Peyer's patch (tissue), 4 donors: ENCODE results near the gene ZNF425. TPM values are rescaled to one million over a fixed set of nuclear protein-coding genes. Genes with fewer than 3 reads are reported as not detected.

Source experiments
- DNase-seq, 3 donors: peaks; one replicate each; pipeline ENCODE4 v3.0.0-alpha.2; 2017 to 2019
- H3K27ac ChIP-seq, 4 donors: fragments of 200-600 bp; sonication (generic); one replicate each; pipeline ENCODE4 v1.5.1; 2016 to 2019
- H3K27me3 ChIP-seq, 2 donors: fragments of 200-600 bp; sonication (generic); one replicate each; pipeline ENCODE4 v1.5.1; 2019
- H3K36me3 ChIP-seq, 3 donors: fragments of 200-600 bp; sonication (generic); one replicate each; pipeline ENCODE4 v1.5.1; 2016 to 2019
- H3K4me1 ChIP-seq, 4 donors: fragments of 200-600 bp; sonication (generic); one replicate each; pipeline ENCODE4 v1.5.1; 2016 to 2019
- H3K4me3 ChIP-seq, 4 donors: fragments of 200-600 bp; sonication (generic); 1 replicate in 3 of 4; 2 replicates in 1 of 4; pipeline ENCODE4 v1.5.1; 2016 to 2019; ENCODE audit warnings: mild to moderate bottlenecking in 1 of 4
- H3K9me3 ChIP-seq, 4 donors: fragments of 200-600 bp; sonication (generic); one replicate each; pipeline ENCODE4 v1.5.1; 2016 to 2019; ENCODE audit warnings: mild to moderate bottlenecking in 1 of 4
- POLR2A ChIP-seq, 2 donors: fragments of 450-650 bp; IDR thresholded peaks; one replicate each; pipeline ENCODE4 v1.5.1; 2017; ENCODE audit warnings: antibody characterized with exemption in 2 of 2, mild to moderate bottlenecking in 2 of 2, moderate library complexity in 2 of 2
- total RNA-seq, 4 donors: library from RNA; depleted of rRNA; stranded (reverse); fragments of >200 nt; gene quantifications; one replicate each; pipeline ENCODE4 v1.1.0, GENCODE V29; 2016
- TF ChIP-seq, protein P1 (sequence below), 6 experiments: fragments of 450-650 bp in 4 of 6; fragments of 200-600 bp in 2 of 6; sonication (generic) in 1 of 6; IDR thresholded peaks; one replicate each; pipeline ENCODE4 v1.5.1; 2017 to 2019; ENCODE audit warnings: antibody characterized with exemption in 6 of 6, mild to moderate bottlenecking in 3 of 6, moderate library complexity in 1 of 6

ZNF425 gene
- total RNA-seq, 4 donors from 2014 or later = 0.88 to 2.5 (median 2.0) TPM

DNA sequence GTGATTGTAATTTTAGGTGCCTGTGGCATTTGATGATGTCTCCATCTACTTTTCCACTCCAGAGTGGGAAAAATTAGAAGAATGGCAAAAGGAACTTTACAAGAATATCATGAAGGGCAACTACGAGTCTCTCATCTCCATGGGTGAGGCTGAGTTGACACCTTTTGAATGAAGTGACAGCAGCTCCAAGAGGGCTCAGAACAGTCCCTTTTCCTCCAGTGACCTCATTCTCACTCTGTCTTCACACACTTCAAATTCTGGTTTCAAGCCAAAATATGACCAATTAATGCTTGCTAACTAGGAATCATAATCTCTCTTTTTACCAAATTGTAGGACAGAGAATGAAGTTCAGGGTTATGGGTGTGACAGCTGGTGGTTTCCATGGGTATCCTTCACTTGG is 40.0 kb upstream of the ZNF425 start:
- Histone ChIP-seq H3K36me3 (peaks cover 0 to 64% (median 3%) of the 10 kb centered on the region in 3 donors), H3K27me3 (no peaks in the 10 kb centered on the region), H3K27ac (no peak overlapping the region), H3K9me3 (no peaks in the 10 kb centered on the region), H3K4me3 (no peak overlapping the region), H3K4me1 (no peaks in the 10 kb centered on the region)
- no peak for DNase-seq
- TF ChIP-seq, protein P1, sequence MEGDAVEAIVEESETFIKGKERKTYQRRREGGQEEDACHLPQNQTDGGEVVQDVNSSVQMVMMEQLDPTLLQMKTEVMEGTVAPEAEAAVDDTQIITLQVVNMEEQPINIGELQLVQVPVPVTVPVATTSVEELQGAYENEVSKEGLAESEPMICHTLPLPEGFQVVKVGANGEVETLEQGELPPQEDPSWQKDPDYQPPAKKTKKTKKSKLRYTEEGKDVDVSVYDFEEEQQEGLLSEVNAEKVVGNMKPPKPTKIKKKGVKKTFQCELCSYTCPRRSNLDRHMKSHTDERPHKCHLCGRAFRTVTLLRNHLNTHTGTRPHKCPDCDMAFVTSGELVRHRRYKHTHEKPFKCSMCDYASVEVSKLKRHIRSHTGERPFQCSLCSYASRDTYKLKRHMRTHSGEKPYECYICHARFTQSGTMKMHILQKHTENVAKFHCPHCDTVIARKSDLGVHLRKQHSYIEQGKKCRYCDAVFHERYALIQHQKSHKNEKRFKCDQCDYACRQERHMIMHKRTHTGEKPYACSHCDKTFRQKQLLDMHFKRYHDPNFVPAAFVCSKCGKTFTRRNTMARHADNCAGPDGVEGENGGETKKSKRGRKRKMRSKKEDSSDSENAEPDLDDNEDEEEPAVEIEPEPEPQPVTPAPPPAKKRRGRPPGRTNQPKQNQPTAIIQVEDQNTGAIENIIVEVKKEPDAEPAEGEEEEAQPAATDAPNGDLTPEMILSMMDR (IDR thresholded peaks at IDR 0.05) = no peak
- no peak for TF ChIP-seq POLR2A (IDR thresholded peaks at IDR 0.05)

GRCh38 chr7:149161241-149161848 is 35.2 kb upstream of the ZNF425 start:
- Histone ChIP-seq H3K27me3 (no peaks in the 10 kb centered on the region), H3K4me3 (no peak overlapping the region), H3K36me3 (peaks cover 0 to 39% (median 0%) of the 10 kb centered on the region in 3 donors), H3K9me3 (no peaks in the 10 kb centered on the region), H3K27ac (no peak overlapping the region), H3K4me1 (no peaks in the 10 kb centered on the region)
- DNase-seq = no peak
- no peak for TF ChIP-seq POLR2A (IDR thresholded peaks at IDR 0.05)
- TF ChIP-seq, protein P1 (IDR thresholded peaks at IDR 0.05) = no peak

GRCh38 chr7:149156898-149157297 is 30.8 kb upstream of the ZNF425 start:
- H3K9me3 ChIP-seq = no peaks in the 10 kb centered on the region
- H3K4me1 ChIP-seq = no peaks in the 10 kb centered on the region
- no peak for DNase-seq
- H3K36me3 ChIP-seq = peaks cover 0 to 31% (median 0%) of the 10 kb centered on the region in 3 donors
- no peak overlapping the region for H3K27ac ChIP-seq
- H3K4me3 ChIP-seq = no peak overlapping the region
- TF ChIP-seq, protein P1 (IDR thresholded peaks at IDR 0.05) = no peak
- no peak for TF ChIP-seq POLR2A (IDR thresholded peaks at IDR 0.05)
- H3K27me3 ChIP-seq = no peaks in the 10 kb centered on the region

GRCh38 chr7:149154056-149154455 is 27.9 kb upstream of the ZNF425 start:
- H3K36me3 ChIP-seq = peaks cover 0 to 20% (median 0%) of the 10 kb centered on the region in 3 donors
- no peaks in the 10 kb centered on the region for H3K9me3 ChIP-seq
- TF ChIP-seq, protein P1 (IDR thresholded peaks at IDR 0.05) = no peak
- no peak for TF ChIP-seq POLR2A (IDR thresholded peaks at IDR 0.05)
- H3K27me3 ChIP-seq = no peaks in the 10 kb centered on the region
- peaks cover 0 to 7% (median 0%) of the 10 kb centered on the region in 4 donors for H3K4me1 ChIP-seq
- H3K4me3 ChIP-seq = no peak overlapping the region
- H3K27ac ChIP-seq = no peak overlapping the region
- DNase-seq = no peak

DNA sequence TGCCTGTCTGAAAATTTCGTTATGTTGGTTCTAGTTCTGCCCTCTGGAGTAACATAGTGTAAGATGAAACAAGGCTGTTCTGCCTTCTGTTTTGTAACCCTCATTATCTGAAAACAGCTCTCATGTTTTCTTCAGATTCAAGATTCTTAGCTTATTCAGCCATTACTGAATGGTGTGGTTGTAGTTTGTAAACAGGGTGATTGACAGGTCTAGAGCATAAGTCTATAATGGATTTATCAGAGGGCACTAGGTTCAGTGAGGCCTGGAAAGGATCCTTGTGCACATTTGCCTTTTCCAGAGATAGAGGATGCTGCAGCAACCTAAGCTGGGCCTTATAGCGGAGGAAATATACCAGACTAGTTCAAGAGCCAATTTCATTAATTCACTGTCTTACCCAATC is 27.2 kb upstream of the ZNF425 start:
- H3K9me3 ChIP-seq = no peaks in the 10 kb centered on the region
- no peak for DNase-seq
- no peak for TF ChIP-seq POLR2A (IDR thresholded peaks at IDR 0.05)
- H3K4me3 ChIP-seq = no peak overlapping the region
- no peak overlapping the region for H3K27ac ChIP-seq
- peaks cover 0 to 18% (median 0%) of the 10 kb centered on the region in 3 donors for H3K36me3 ChIP-seq
- no peaks in the 10 kb centered on the region for H3K27me3 ChIP-seq
- peaks cover 0 to 14% (median under 1%) of the 10 kb centered on the region in 4 donors for H3K4me1 ChIP-seq

- no peaks in the 10 kb centered on the region for H3K27me3 ChIP-seq
- no peak overlapping the region for H3K27ac ChIP-seq
- H3K4me1 ChIP-seq = peaks cover 0 to 14% (median 8%) of the 10 kb centered on the region in 4 donors
- no peak overlapping the region for H3K4me3 ChIP-seq
- peaks cover 0 to 4% (median 0%) of the 10 kb centered on the region in 4 donors for H3K9me3 ChIP-seq
- no peak for DNase-seq
- peaks cover 0 to 9% (median 0%) of the 10 kb centered on the region in 3 donors for H3K36me3 ChIP-seq
- TF ChIP-seq, protein P1 (IDR thresholded peaks at IDR 0.05) = no peak
- no peak for TF ChIP-seq POLR2A (IDR thresholded peaks at IDR 0.05)
These were observed 24.9 kb upstream of the ZNF425 start for GRCh38 chr7:149150981-149151380.
